Measurements from ENCODE around the gene ROBO4. TPM values are rescaled to one million over a fixed set of nuclear protein-coding genes. Genes with fewer than 3 reads are reported as not detected.

The ROBO4 gene
- total RNA-seq, 1 donor from 2014 or later = not detected

DNA sequence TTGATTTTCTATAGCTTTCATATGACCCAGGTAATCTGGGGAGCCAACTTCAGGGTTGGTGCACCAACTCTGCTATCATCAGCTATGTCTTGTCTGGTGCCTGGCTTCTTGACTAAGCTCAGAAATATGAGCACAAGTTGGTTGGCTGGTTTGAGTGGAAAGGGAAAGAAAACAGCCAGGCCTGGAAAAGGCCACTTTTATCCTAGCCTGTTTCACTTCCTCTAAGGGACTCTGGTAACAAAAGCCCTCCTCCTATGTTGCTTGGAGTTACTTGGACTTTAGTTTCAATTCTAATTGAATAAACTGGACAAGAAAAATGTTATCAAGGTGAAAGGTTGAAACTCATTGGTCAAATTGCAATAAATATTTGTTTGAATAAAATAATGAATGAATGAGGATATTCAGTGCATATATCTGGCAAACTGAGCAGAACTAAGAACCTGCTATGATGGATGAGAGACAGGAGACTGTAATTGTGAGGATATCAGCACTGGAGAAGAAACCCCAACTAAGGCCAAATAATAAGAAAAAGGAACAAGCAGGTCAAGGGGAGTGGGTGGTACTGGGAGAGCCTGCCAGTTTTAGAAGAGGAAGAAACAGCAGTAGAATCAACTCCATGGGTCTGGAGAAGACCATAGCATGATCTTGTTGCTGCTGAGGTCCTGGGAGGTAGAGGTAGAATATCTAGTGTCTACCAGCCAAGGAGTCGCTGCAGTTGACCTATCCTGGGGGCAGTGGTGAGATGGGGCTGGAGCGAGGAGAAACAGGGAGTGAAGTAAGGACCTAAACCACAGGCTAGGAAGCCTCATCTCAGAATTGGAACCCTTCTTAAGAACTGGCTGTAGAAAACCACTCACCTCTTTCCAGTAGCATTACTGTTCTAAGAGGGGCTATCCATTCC, 8.2 kb downstream of the ROBO4 start:
- Mint-ChIP-seq H3K27me3 (peaks cover 16% of the 10 kb centered on the region), H3K4me3 (no peak overlapping the region), H3K36me3 (ENCODE audit: low read depth) (no peaks in the 10 kb centered on the region), H3K9me3 (no peaks in the 10 kb centered on the region), H3K4me1 (no peaks in the 10 kb centered on the region), H3K27ac (no peak overlapping the region)
- ChIA-PET CTCF (no interaction called here), POLR2A (no interaction called here)
- ATAC-seq (ENCODE audit: low read depth) (no peak), DNase-seq (no peak)
- intact Hi-C loops (cut with micrococcal nuclease) = no loop called here
- TF ChIP-seq, protein P1, sequence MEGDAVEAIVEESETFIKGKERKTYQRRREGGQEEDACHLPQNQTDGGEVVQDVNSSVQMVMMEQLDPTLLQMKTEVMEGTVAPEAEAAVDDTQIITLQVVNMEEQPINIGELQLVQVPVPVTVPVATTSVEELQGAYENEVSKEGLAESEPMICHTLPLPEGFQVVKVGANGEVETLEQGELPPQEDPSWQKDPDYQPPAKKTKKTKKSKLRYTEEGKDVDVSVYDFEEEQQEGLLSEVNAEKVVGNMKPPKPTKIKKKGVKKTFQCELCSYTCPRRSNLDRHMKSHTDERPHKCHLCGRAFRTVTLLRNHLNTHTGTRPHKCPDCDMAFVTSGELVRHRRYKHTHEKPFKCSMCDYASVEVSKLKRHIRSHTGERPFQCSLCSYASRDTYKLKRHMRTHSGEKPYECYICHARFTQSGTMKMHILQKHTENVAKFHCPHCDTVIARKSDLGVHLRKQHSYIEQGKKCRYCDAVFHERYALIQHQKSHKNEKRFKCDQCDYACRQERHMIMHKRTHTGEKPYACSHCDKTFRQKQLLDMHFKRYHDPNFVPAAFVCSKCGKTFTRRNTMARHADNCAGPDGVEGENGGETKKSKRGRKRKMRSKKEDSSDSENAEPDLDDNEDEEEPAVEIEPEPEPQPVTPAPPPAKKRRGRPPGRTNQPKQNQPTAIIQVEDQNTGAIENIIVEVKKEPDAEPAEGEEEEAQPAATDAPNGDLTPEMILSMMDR (IDR thresholded peaks at IDR 0.05) = no peak

DNA sequence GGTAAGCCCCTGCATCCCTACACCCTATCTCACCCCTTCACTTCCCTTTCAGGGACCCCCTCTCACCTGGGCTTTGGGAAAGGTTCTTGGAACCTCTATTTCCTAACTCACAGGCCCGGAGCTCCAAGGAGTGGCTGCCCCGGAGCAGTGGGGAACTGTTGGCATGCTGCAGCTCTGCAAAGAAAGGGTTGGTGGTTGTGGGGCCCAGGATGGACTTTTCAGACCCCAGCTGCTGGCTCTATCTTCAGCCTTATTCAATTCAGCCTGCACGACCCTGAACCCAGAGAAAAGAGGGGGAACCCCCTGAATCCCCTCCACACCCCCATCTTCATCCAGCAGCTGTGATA, 10.0 kb downstream of the ROBO4 start:
- ChIA-PET POLR2A (no interaction called here), CTCF (no interaction called here)
- H3K27ac Mint-ChIP-seq = no peak overlapping the region
- H3K4me3 Mint-ChIP-seq = no peak overlapping the region
- H3K36me3 Mint-ChIP-seq (ENCODE audit: low read depth) = no peaks in the 10 kb centered on the region
- H3K27me3 Mint-ChIP-seq = peaks cover 14% of the 10 kb centered on the region
- no peaks in the 10 kb centered on the region for H3K4me1 Mint-ChIP-seq
- H3K9me3 Mint-ChIP-seq = no peaks in the 10 kb centered on the region
- no peak for ATAC-seq (ENCODE audit: low read depth)
- TF ChIP-seq, protein P1 (IDR thresholded peaks at IDR 0.05) = no peak
- intact Hi-C loops (cut with micrococcal nuclease) = no loop called here
- no peak for DNase-seq

DNA sequence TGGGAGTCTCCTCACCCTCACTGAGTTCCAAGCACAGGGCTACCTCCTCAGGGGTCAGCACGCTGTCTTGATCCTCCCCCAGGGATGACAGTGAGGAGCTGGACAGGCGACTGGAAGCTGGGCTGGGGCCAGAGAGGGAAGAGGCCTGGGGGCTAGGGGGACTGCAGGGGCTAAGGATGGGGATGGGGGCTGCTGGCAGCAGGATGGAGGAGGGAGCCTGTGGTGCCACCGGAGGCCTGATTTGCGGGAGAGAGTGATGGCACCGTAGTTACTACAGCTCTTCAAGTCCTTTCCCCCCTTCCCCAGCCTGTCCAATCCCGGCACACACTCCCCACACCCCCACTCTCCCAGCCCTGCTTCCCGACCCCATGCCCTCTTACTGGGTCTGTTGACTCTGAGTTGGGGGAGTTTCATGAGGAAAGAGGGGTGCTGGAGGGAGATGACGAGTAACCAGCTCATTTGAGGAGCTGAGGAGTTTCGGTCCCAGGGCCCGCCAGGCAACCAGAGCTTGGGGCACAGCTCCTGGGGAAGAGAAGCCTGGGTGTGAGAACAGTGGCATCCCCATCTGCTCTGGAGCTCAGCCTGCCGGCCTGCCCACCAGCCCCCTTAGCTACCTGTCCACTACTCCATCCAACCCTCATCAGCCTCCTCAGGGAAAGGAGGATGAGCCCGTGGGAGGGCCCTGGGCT, 10.5 kb downstream of the ROBO4 start:
- Mint-ChIP-seq H3K4me3 (no peak overlapping the region), H3K27ac (no peak overlapping the region), H3K4me1 (no peaks in the 10 kb centered on the region), H3K27me3 (peaks cover 17% of the 10 kb centered on the region), H3K9me3 (no peaks in the 10 kb centered on the region), H3K36me3 (ENCODE audit: low read depth) (no peaks in the 10 kb centered on the region)
- ATAC-seq (ENCODE audit: low read depth) (no peak), DNase-seq (no peak)
- CTCF ChIA-PET = no interaction called here
- intact Hi-C loops (cut with micrococcal nuclease) = no loop called here
- TF ChIP-seq, protein P1 (IDR thresholded peaks at IDR 0.05) = no peak
- POLR2A ChIA-PET = no interaction called here

DNA sequence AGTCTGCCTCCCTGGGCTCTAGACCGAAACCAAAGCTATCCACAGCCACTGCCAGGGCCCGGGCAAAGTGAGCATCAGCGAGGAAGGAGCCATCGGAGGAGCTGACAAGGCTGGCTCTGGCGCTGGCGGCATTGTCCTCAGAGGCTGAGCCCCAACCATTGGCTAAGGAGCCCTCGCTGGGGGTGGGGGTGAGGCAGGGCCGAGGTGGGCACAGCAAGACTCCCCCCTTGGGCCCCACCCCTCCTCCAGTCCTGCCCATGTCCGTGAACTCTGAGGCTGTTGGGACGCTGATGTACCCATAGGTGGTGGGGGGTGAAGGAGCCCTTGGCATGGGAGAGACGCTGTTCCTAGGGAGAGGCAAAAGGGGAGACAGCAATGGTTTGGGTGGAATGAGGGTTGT, 11.2 kb downstream of the ROBO4 start:
- ChIA-PET POLR2A (no interaction called here), CTCF (no interaction called here)
- DNase-seq (no peak), ATAC-seq (ENCODE audit: low read depth) (no peak)
- TF ChIP-seq, protein P1 (IDR thresholded peaks at IDR 0.05) = no peak
- no peak overlapping the region for H3K4me3 Mint-ChIP-seq
- H3K27me3 Mint-ChIP-seq = peaks cover 17% of the 10 kb centered on the region
- H3K27ac Mint-ChIP-seq = no peak overlapping the region
- no peaks in the 10 kb centered on the region for H3K36me3 Mint-ChIP-seq (ENCODE audit: low read depth)
- H3K9me3 Mint-ChIP-seq = no peaks in the 10 kb centered on the region
- H3K4me1 Mint-ChIP-seq = no peaks in the 10 kb centered on the region
- intact Hi-C loops (cut with micrococcal nuclease) = no loop called here

DNA sequence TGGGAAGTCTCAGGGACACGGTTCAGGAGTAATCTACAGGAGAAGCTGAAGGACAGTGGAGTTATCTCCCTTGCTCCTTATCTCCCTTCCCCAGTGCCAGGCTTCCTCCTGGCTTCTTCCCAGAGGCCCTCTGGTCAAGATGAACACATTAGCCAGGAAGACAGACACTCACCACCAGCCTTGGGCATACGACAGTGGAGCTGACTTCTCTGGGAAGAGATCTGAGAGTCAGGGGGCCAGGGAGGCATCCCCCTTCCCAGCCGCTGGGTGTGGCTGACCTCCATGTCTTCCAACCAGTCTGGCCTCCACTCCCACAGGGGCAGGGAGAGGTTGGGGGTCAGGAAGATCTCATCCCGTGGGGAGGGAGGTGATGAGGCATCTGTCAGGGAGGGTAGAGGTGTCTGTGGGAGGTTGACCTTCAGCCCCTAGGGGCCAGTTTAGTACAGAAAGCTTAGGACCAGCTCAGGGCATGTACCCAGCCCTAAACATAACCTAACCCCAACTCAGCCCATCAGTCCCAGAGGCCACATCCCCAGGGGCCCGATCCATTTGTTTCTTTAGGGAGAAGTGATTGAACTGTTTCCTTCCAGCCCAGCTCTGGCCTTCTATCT, 12.7 kb downstream of the ROBO4 start:
- Mint-ChIP-seq H3K4me1 (no peaks in the 10 kb centered on the region), H3K36me3 (ENCODE audit: low read depth) (no peaks in the 10 kb centered on the region), H3K27me3 (peaks cover 23% of the 10 kb centered on the region), H3K4me3 (no peak overlapping the region), H3K27ac (no peak overlapping the region), H3K9me3 (no peaks in the 10 kb centered on the region)
- DNase-seq (no peak), ATAC-seq (ENCODE audit: low read depth) (no peak)
- CTCF ChIA-PET = no interaction called here
- POLR2A ChIA-PET = no interaction called here
- intact Hi-C loops (cut with micrococcal nuclease) = no loop called here
- TF ChIP-seq, protein P1 (IDR thresholded peaks at IDR 0.05) = no peak

Data from activated B cell treated with CpG ODN at 0.5 μM for 24 hours (primary cell).